ENCODE measurements around the gene DIP2C.

DIP2C gene

DNA sequence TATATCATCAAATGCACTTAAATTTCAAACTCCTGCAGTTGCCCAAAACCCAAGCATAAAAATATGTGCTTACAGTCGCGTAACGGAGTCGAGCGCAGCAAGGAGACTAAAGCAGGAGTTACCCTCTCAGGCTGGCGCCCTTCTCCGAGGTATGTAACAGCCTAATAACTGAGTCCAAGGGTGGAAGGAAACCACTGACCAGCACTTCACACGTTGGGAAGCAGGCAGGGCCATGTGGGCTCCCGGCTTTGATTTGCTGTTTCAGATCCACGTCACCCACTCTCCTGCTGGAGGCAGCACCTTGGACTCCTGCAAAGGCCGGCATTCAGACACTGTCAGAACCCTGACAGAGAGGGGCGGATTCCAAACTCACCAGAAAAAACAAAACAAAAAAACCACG lies 123.8 kb downstream of the DIP2C start:
- no peak for DNase-seq

DNA sequence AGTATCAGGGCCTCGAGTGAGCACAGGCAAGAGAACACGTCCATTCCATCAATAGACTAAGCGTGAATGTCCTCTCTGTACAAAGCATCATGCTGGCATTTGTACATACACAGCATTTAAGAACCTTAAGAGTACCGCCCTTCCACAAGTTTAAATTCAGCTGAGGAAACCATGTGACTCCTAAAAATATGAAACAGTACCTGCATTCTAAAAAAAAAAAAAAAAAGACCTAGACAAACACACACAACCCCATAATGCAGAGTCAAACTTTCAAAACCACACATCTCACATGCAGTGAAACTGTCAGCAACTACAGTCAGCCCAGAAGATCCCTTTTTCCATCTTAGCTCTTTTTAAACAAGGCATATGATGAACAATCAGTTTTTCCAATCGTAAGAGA lies 124.3 kb downstream of the DIP2C start:
- DNase-seq = no peak

DNA sequence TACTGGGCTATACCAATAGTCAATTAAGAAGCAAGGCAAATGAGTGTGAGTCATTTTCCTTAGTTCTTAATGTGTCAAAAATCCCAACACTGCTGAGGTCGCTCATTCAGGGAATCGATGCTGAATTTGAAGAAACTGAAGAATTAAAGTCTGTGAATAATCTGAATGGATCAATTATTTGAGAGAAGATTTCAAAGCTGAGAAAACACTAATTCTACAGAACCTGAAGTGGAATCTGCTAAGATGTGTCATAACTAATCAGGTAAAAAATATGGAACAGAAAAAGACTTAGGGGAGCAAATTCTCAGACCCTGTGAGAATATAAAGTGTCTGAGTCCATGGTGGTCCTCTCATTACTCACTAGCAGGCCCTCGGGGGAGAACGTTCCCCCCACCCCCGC lies 125.6 kb downstream of the DIP2C start:
- DNase-seq = no peak

DNA sequence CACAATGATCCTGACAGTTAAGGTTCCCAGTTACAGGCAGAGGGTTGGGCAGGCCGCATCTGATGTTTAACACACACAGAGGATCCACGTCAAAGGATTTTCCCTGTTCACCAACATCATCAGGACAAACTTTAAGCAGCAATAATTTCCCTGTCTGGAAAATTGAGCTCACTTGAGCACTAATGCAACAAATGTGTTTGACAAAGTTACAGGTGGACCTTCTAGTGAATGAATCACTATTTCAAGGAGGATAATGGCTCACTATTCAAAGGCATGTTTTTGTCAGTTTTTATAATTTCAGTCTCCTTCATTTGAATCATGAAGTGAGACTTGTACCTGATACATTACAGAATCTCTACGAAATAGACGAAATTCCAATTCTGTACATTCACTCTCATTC lies 127.3 kb downstream of the DIP2C start:
- DNase-seq = no peak

DNA sequence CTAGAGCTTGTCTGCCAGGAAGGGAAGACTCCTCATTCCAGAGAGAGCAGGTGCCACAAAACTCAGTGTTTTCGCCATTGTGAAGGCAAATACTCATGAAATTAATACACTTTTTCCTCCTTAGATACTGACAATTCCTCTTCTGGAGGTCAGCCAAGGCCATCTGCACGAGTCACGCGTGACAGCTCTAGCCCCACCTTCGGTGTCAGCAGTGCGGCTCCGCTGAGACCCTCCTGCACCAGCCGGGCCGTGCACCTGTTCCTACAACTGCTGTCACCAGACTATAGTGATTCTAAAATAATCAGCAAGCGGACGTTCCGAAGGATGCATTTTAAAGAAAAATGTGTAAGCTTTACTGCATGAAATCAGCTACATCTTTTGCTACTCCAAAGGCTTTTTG lies 127.7 kb downstream of the DIP2C start:
- no peak for DNase-seq

DNA sequence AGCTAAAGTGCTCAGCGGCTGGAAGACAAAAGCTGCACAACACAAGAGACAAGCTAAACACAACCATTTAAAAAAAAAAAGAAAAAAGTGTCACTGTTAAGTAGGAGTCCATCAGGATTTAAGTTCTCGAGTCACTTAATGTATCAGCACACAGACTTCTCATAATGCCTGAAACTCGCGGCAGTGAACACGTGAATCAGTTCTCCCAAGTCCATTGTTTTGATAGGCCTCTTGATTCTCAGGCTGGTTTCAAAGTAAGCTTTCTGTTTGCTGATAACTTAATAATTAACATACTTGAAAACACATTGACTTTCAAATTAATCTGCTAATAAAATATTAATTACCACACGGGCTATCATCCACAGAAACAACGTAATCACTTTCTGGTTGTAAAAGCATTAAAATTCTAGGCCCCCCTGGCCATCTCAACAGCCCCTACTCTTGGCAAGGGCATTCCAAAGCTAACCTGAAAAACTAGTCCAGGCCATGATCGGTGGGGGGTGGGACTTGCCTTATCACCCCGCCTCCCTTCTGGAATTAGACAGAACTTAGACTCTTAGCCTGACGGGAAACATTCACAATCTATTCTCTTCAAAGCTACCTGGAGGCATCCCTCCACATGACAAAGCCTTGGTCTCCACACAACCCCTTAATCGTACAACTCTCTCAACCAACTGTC lies 129.0 kb downstream of the DIP2C start:
- no peak for DNase-seq

DNA sequence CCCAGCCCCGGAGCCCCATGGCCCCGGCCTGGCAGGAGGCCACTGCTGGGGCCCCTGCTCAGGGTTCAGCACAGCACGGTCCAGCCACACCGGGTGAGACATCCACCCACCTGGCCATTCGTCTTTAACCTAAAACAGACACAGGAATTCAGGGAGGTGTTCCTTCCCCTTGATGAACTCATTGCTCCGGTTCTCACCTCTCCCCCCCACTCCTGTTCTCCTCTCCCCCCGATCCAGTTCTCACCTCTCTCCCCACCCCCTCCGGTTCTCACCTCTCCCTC lies 129.8 kb downstream of the DIP2C start:
- no peak for DNase-seq

DNA sequence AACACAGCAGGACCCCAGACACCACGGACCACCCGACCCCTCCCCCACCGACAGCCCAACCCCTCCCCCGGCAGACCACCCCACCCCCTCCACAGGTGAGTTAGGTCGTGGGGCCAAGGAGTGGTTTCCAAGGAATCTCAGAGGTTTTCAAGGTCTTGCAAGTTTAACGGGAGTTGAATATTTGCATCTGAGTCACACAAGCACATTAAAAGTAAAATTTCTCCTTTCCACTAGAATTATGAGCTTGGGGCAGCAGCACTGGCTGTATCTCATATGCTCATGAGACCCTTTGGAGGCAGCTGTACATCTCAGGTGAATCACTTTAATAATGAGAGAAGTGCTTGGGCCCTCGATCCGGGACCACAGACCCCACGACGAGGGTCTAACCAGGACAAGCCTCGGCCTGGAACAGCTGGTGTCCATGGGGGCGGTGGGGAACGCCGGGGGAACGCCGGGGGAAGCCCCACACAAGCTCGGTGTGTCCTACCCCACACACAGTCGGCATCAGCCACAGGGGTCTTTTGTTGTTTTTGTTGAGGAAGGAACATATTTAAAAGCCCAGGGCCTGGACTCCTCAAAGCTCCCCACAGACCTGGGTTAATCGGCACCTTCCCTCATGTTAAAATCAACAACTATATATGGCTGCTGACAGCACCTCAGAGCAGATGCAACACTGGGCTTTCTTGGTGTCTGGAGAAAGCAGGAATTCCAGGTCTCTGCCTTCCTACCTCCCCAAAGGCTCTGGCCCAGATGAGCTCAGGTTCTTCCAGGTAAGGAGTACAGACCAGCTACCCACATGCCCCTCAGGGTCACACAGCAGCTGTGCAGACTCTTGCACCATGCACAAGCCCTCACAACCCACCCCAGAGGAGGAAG lies 130.3 kb downstream of the DIP2C start:
- no peak for DNase-seq

DNA sequence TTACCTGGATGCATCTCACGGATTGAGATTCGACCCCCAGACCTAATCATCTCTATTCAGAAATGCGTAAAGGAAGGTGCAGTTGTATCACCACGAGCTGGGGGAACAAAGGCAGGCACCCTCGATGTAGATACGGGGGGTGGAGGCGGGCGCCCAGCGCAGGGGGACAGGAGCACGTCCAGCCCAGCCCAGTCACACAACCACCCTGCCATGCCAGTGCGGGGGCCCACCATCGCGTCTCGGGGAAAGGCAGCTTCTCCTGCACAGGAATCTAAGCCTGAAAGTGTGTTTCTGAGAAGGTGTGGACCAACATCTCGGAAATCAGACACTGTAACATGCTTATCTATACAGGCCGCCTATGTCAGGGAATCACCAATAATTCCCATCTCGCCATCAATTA lies 131.1 kb downstream of the DIP2C start:
- DNase-seq = no peak

DNA sequence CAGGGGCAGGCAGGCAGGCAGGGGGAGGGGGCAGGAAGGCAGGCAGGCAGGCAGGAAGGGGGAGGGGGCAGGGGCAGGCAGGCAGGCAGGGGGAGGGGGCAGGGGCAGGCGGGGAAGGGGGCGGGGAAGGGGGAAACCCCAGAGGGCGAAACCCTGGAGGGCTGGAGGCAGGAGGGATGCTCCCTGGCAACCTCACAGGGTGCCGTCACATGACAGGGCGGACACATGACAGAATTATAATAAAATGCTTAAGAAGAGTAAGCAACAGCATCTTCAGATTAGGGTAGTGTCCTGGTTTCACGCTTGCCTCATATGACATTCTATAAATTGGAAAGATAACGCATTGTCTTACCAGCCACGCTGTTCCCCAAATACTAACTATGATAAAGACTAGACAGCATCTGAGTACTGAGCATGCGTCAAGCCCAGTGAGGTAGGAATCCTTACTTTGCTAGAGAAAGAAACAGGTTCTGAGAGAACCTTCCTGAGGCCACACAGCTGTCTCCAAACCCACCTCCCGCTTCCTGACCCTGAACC lies 131.6 kb downstream of the DIP2C start:
- DNase-seq = no peak

DNA sequence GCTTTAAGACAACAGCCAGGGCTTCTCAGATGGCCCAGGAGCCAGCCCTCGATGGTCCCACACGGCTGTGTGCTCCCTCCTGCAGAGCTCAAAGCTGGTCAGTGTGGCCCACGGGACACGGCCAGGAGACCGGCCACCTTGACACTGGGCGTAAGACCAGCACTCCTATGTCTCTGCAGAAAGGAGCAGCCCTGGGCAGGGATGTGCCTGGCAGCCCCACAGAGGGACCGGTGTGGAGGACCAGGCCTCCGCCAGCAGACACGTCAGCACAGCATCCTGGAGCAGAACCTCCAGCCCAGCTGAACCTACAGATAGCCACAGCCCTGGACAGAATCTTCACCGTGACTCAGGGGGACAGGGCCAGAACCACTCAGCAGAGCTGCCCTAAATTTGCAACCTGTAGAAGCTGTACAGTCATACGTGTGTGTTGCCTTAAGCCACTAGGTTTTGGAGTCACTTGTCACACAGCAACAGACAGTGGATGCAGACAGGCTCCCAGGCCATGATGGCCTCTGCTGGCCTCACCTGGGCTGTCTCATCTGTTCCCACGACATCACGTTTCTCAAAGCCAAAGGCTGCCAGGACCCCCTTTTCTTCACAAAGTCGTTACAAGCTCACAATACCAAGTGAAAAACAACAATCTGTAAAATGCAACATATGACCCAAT lies 132.4 kb downstream of the DIP2C start:
- DNase-seq = no peak

DNA sequence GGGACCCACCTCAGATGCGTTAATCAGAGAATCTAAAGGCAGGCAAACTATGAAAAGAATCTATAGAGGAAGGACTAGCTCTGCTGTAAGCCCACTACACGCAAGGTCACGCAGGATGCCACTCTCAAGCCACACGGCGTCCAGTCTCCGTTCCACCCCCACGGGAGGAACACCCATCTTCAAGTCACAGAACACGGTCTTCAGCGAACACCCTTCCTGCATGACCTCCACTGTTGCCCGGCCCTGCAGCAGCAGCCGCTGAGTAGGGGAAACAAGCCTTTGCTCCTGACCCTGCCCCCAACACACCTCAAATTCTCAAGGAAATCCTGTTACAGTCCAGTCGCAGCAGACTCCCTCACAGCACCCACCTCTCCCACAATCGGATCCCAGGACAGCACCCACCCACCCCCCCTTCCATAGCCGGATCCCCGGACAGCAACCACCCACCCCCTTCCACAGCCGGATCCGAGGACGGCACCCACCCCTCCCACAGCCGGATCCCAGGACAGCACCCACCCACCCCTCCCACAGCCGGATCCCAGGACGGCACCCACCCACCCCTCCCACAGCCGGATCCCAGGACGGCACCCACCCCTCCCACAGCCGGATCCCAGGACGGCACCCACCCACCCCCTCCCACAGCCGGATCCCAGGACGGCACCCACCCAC lies 133.7 kb downstream of the DIP2C start:
- DNase-seq = no peak

DNA sequence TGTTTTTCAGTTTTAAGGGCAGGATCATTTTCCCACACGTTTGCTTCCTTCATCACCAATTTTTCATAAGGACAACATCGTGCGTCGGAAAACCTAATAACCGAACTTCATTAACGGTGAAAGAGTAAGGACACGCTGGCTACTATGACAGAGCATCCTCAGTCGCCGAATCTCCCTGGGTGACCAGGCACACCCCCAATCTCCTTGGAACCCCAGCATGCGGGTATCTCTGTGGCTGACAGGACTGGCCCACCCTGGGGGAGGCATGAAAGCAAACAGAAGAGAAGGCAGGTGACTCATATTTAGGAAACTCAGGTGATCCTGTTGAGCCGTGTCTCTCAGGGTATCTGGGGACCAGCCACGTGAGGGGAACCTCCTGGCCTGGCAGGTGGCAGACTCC lies 134.2 kb downstream of the DIP2C start:
- DNase-seq = no peak

DNA sequence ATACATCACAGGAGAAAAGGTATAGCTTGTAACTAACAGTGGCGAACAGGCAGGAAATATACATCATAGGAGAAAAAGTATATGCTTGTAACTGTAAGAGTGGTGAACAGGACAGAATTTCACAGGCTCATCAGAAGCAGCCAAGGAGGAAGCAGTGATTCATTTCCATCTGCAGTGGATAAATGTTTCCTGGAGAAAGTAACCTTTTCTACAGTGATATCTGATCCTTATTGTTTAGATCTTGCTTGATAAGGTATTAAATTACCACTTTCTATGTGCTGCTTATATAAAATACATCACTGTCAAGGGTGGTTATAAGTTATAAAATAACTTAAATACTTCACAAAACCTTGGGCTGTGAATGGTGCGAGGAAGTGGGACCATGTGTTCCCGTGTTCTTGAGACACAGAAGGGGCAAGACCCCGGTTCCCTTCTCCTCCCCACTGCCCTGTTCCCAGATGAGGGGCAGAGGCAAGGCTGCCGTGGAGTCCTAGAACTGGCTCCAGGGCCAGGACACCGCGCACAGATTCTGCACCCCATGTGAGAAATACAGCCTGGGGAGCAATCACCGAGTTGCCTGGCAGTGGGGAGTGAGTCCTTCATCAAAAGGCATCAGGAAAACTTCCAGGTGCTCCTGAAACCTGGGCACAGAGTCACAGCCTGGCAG lies 135.2 kb downstream of the DIP2C start:
- no peak for DNase-seq

DNA sequence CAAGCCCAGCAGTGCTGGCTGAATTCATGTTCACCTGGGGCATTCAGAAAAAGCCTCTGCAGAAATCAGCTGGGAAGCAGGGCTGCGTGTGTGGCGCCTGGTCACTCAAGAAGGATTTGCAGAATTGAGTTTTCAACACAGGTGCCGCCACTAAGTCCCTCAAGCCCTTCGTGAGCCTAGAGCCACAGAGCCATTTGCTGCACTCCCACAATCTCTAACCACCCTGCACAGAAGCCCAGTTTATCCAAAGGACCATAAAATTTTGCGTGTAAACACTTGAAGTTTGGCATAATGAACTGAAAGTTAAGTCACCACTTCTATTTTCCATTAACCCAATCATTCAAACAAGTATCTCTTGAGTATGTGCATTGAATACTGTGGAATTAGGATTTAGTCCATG lies 136.2 kb downstream of the DIP2C start:
- DNase-seq = no peak

DNA sequence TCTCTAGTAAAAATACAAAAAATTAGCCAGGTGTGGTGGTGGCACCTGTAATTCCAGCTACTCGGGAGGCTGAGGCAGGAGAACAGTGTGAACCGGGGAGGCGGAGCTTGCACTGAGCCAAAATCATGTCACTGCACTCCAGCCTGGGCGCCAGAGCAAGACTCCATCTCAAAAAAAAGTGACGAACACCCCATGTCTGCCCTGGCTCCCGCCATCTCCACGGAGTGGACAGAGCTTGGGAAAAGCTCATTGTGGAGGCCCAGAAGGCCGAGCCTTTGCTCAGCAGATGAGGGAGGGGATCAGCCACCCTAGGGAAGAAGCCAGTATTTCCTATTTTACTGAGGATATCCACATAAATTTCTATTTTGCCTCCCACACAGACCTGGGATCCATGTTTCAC lies 136.8 kb downstream of the DIP2C start:
- no peak for DNase-seq

DNA sequence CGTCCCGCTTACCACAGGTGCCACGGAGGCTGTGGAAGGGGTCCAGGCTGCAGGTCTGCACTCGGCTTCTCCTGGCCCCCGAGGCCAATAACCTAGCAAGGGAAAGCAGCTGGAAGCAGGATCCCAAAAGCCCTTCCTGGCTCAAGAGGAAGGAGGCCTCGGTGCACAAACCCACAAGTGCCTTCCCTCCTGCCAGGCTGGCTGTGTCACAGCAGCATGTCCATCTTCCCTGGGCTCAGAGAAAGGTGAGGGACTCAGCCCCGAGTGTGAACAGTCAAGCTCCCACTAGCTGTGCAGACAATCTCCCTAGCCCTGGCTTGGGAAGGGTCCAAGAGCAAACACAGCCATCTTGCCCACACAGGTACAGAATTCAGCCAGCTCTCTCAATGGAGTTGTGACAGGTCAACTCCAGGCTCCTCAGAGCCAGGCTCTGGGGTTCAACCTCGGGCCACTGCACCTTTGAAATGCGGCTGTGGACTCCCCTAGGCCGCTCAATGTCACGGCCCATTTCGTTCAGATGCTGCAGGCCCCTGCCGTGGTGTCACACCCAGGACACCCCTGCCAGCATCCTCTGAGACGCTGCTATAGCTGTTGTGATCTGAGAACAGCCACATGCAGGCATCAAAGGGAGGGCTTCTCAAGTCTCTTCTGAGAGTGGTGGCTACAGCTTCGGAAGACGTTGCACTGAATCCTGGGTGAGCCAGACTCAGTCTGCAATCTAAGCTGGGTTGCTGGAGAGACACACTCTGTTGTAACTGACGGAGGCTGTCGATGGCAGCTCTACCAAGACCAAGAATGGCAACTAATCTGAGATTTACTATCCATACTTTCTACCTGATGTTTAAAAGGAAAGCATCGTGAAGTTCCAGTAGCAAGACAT lies 137.9 kb downstream of the DIP2C start:
- DNase-seq = no peak

DNA sequence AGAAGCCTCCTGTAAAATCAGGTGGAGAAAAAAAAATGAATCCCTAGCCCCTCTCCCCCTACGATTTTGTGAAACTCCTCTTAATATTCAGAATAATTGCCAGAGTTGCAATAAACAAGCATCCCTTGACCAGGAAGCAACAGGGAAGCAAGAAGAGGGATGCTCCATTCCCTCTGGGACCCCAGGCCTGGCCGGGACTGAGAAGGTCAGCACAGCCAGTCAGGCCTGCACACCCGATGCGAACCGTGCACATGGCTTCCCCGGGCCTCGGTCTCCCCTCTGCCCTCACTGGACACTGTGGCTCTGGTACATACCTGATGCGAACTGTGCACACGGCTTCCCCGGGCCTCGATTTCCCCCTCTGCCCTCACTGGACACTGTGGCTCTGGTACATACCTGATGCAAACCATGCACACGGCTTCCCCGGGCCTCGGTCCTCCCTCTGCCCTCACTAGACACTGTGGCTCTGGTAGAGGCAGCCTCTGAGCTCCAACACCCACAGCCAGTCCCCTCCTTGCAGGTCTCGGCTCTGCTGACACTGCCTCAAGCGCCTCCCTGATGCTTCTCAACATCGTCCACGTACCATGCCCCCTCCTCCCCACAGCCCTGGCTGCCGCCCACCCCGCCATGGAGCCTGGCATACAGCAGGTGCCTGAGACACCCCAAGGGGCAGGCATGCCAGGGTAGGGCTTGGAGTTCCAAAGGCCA lies 138.6 kb downstream of the DIP2C start:
- DNase-seq = no peak

DNA sequence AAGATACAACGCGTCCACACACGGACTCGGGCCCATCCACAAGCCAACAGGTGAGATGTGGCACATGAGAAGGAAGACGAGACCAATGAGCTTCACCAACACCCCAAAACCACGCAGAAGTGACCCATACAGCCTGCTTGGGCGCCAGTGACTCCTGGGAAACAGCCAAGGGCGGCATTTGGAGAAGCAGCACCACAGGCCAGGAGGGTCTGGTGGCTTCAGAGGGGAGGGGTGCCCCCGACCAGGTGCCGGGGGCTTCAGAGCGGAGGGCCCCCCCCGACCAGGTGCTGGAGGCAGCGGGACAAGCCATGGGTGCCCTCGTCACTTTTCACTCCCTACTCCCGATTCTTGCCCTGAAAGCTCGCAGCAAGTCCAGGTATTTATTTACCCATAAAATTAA lies 140.1 kb downstream of the DIP2C start:
- DNase-seq = no peak

DNA sequence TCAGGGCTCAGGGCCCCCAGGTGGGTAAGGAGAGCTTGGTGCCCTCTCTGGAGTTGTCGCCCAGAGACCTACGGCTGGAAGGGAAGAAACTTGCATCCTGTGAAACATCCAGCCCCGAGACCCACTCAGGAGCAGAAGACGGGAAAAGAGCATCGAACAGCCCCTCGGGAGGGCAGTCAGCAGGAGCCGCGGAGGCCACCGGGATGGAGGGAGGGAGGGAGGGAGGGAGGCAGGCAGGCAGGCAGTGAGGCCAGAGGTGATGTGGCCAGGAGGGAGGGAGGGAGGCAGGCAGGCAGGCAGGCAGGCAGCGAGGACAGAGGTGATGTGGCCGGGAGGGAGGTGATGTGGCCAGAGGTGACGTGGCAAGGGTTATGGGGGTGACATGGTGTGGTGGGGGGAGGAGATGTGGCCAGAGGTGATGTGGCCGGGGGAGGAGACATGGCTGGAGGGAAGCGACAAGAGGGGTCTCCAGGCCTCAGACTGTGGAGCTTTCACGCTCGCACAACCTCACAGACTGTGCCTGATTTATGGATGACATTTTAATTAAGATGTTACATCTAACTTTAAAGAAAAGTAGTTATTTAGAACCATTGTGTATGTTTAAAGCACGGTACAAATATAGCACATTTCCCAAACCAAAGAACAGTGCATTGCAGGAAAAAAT lies 141.1 kb downstream of the DIP2C start:
- DNase-seq = no peak
